CD4-positive, alpha-beta T cell treated with Interleukin-4 for 1 hour (primary cell): Measurements from ENCODE around the gene LRRC32.

ENCODE experiments used
- DNase-seq, 2 donors: peaks; one replicate each; pipeline ENCODE4 v3.0.0-alpha.2; 2020 to 2022

Gene LRRC32

GRCh38 chr11:76670485-76671236 is at the start of gene LRRC32:
Gene LRRC32 (minus strand): TSS chr11:76670747. CDS start chr11:76665954, 4,793 bp downstream.
- DNase-seq, result peak; percentile 24 to 63

GRCh38 chr11:76719686-76720085 is 49.1 kb upstream of the LRRC32 start:
- no peak for DNase-seq

GRCh38 chr11:76719281-76719680 is 48.7 kb upstream of the LRRC32 start:
- no peak for DNase-seq

- DNase-seq, result no peak
These were observed 47.3 kb upstream of the LRRC32 start for GRCh38 chr11:76717816-76718215.

GRCh38 chr11:76717369-76717768 is 46.8 kb upstream of the LRRC32 start:
- no peak for DNase-seq

- DNase-seq, result no peak
These were observed 45.7 kb upstream of the LRRC32 start for GRCh38 chr11:76716268-76716667.

GRCh38 chr11:76714493-76714892 is 43.9 kb upstream of the LRRC32 start:
- no peak for DNase-seq

- DNase-seq, result no peak
These were observed 43.0 kb upstream of the LRRC32 start for GRCh38 chr11:76713499-76713898.

GRCh38 chr11:76712125-76712524 is 41.6 kb upstream of the LRRC32 start:
- no peak for DNase-seq

GRCh38 chr11:76709756-76710155 is 39.2 kb upstream of the LRRC32 start:
- DNase-seq, result no peak

- no peak for DNase-seq
These were observed 38.6 kb upstream of the LRRC32 start for GRCh38 chr11:76708972-76709660.

GRCh38 chr11:76707293-76707825 is 36.8 kb upstream of the LRRC32 start:
- no peak for DNase-seq

GRCh38 chr11:76706667-76707066 is 36.1 kb upstream of the LRRC32 start:
- no peak for DNase-seq

- no peak for DNase-seq
These were observed 35.3 kb upstream of the LRRC32 start for GRCh38 chr11:76705826-76706225.

- DNase-seq, result no peak
These were observed 33.8 kb upstream of the LRRC32 start for GRCh38 chr11:76704171-76704948.

GRCh38 chr11:76703707-76704106 is 33.2 kb upstream of the LRRC32 start:
- no peak for DNase-seq

- no peak for DNase-seq
These were observed 32.0 kb upstream of the LRRC32 start for GRCh38 chr11:76702336-76703128.

GRCh38 chr11:76701294-76702040 is 30.9 kb upstream of the LRRC32 start:
- DNase-seq, result no peak

- no peak for DNase-seq
These were observed 29.9 kb upstream of the LRRC32 start for GRCh38 chr11:76700177-76701100.

GRCh38 chr11:76699451-76700091 is 29.0 kb upstream of the LRRC32 start:
- DNase-seq, result no peak
